ENCODE data around the gene KCNF1.

GRCh38 chr2:10947446-10948187, 35.9 kb downstream of the KCNF1 start:
- TF ChIP-seq CTCF (conservative IDR thresholded peaks at IDR 0.05; ENCODE audit: low read depth, low read length): no peak
- TF ChIP-seq EZH2phosphoT487 (IDR thresholded peaks at IDR 0.05; ENCODE audit: borderline replicate concordance, low read length): no peak
